HUES6 (cell line): ENCODE results near the gene CDCP2.

ENCODE experiments used
- H3K27ac ChIP-seq: 2 replicates; pipeline ENCODE4 v1.7.0; 2013; ENCODE audit warnings: low read depth, mild to moderate bottlenecking, low read length, inconsistent platforms
- H3K27me3 ChIP-seq: 2 replicates; pipeline ENCODE4 v1.6.1; 2013; ENCODE audit warnings: low read length; ENCODE audit not compliant: control insufficient read depth, insufficient read depth
- H3K36me3 ChIP-seq: 2 replicates; pipeline ENCODE4 v1.6.1; 2013; ENCODE audit warnings: low read length; ENCODE audit not compliant: control insufficient read depth, insufficient read depth
- H3K4me1 ChIP-seq: 2 replicates; pipeline ENCODE4 v1.6.1; 2013; ENCODE audit warnings: low read length; ENCODE audit not compliant: control insufficient read depth, insufficient read depth
- H3K4me3 ChIP-seq: 2 replicates; pipeline ENCODE4 v1.5.1; 2013; ENCODE audit warnings: low read depth, low read length
- H3K9ac ChIP-seq: one replicate; pipeline ENCODE4 v1.6.1; 2013; ENCODE audit warnings: mild to moderate bottlenecking, low read length
- H3K9me3 ChIP-seq: 2 replicates; pipeline ENCODE4 v1.6.1; 2013; ENCODE audit warnings: low read depth, low read length; ENCODE audit not compliant: control insufficient read depth, insufficient read depth

The CDCP2 gene

GRCh38 chr1:54124472-54124871, 28.3 kb downstream of the CDCP2 start:
- Histone ChIP-seq H3K36me3 (no peaks in the 10 kb centered on the region), H3K27ac (no peak overlapping the region)

GRCh38 chr1:54122992-54123391, 29.8 kb downstream of the CDCP2 start:
- Histone ChIP-seq H3K27me3 (peaks cover 15% of the 10 kb centered on the region), H3K36me3 (no peaks in the 10 kb centered on the region), H3K4me1 (peaks cover 29% of the 10 kb centered on the region), H3K27ac (no peak overlapping the region), H3K9me3 (no peaks in the 10 kb centered on the region), H3K9ac (no peak overlapping the region), H3K4me3 (no peak overlapping the region)

More at GRCh38 chr1:54124472-54124871, 28.3 kb downstream of the CDCP2 start:
- no peaks in the 10 kb centered on the region for H3K9me3 ChIP-seq
- no peak overlapping the region for H3K4me3 ChIP-seq
- peaks cover 26% of the 10 kb centered on the region for H3K4me1 ChIP-seq
- H3K9ac ChIP-seq: no peak overlapping the region
- H3K27me3 ChIP-seq: peaks cover 15% of the 10 kb centered on the region

- Histone ChIP-seq H3K4me3 (peak overlapping the region; percentile 58), H3K9me3 (no peaks in the 10 kb centered on the region), H3K27me3 (peaks cover 15% of the 10 kb centered on the region), H3K4me1 (peaks cover 29% of the 10 kb centered on the region), H3K36me3 (no peaks in the 10 kb centered on the region), H3K27ac (no peak overlapping the region), H3K9ac (no peak overlapping the region)
These were observed 30.6 kb downstream of the CDCP2 start for GRCh38 chr1:54122135-54122751.

- Histone ChIP-seq H3K9ac (peak overlapping the region; percentile 2), H3K27me3 (peaks cover 15% of the 10 kb centered on the region), H3K4me1 (peaks cover 31% of the 10 kb centered on the region), H3K4me3 (peak overlapping the region; percentile 58), H3K9me3 (no peaks in the 10 kb centered on the region), H3K27ac (no peak overlapping the region), H3K36me3 (no peaks in the 10 kb centered on the region)
These were observed 31.2 kb downstream of the CDCP2 start for GRCh38 chr1:54121482-54122134.

GRCh38 chr1:54120698-54121481, 31.9 kb downstream of the CDCP2 start:
- Histone ChIP-seq H3K27ac (no peak overlapping the region), H3K27me3 (peaks cover 15% of the 10 kb centered on the region), H3K36me3 (no peaks in the 10 kb centered on the region), H3K4me3 (peak overlapping the region; percentile 58), H3K9ac (peak overlapping the region; percentile 2), H3K4me1 (peaks cover 32% of the 10 kb centered on the region), H3K9me3 (no peaks in the 10 kb centered on the region)

- Histone ChIP-seq H3K9me3 (no peaks in the 10 kb centered on the region), H3K36me3 (no peaks in the 10 kb centered on the region), H3K27ac (no peak overlapping the region), H3K4me3 (no peak overlapping the region), H3K4me1 (peaks cover 32% of the 10 kb centered on the region), H3K27me3 (peaks cover 15% of the 10 kb centered on the region), H3K9ac (no peak overlapping the region)
These were observed 32.6 kb downstream of the CDCP2 start for GRCh38 chr1:54120018-54120697.

- H3K27ac ChIP-seq: no peak overlapping the region
These were observed 34.1 kb downstream of the CDCP2 start for GRCh38 chr1:54118704-54119103.

GRCh38 chr1:54117815-54118563, 34.8 kb downstream of the CDCP2 start:
- H3K36me3 ChIP-seq: no peaks in the 10 kb centered on the region
- H3K27ac ChIP-seq: no peak overlapping the region
- no peak overlapping the region for H3K4me3 ChIP-seq
- no peak overlapping the region for H3K9ac ChIP-seq
- H3K9me3 ChIP-seq: no peaks in the 10 kb centered on the region
- peaks cover 19% of the 10 kb centered on the region for H3K4me1 ChIP-seq
- peaks cover 13% of the 10 kb centered on the region for H3K27me3 ChIP-seq

More at GRCh38 chr1:54118704-54119103, 34.1 kb downstream of the CDCP2 start:
- Histone ChIP-seq H3K9ac (no peak overlapping the region), H3K9me3 (no peaks in the 10 kb centered on the region), H3K27me3 (peaks cover 15% of the 10 kb centered on the region), H3K4me3 (no peak overlapping the region), H3K36me3 (no peaks in the 10 kb centered on the region), H3K4me1 (peaks cover 19% of the 10 kb centered on the region)

GRCh38 chr1:54115520-54115919, 37.3 kb downstream of the CDCP2 start:
- Histone ChIP-seq H3K36me3 (no peaks in the 10 kb centered on the region), H3K9me3 (no peaks in the 10 kb centered on the region), H3K4me1 (peaks cover 7% of the 10 kb centered on the region; the same call in 1 of the 2 replicates), H3K27ac (no peak overlapping the region), H3K27me3 (no peaks in the 10 kb centered on the region), H3K4me3 (no peak overlapping the region), H3K9ac (no peak overlapping the region)

GRCh38 chr1:54114955-54115354, 37.8 kb downstream of the CDCP2 start:
- no peaks in the 10 kb centered on the region for H3K36me3 ChIP-seq
- H3K9ac ChIP-seq: no peak overlapping the region
- no peaks in the 10 kb centered on the region for H3K9me3 ChIP-seq
- H3K4me3 ChIP-seq: no peak overlapping the region
- H3K27me3 ChIP-seq: no peaks in the 10 kb centered on the region
- no peak overlapping the region for H3K27ac ChIP-seq
- H3K4me1 ChIP-seq: peaks cover 7% of the 10 kb centered on the region; the same call in 1 of the 2 replicates
